Muscle of back (tissue), 13 donors: ENCODE data around the gene ASB16. TPM values are rescaled to one million over a fixed set of nuclear protein-coding genes. Genes with fewer than 3 reads are reported as not detected.
"Not testable (repeated sequence)": the region's sequence is repeated elsewhere in the genome, so short reads cannot be mapped to it uniquely, and the experiment has no call there.

Experiments
- DNase-seq, 3 donors: peaks; one replicate each; pipeline versions ENCODE4 v3.0.0 to v3.0.0-alpha.2; 2013
- long read RNA-seq, 9 donors: transcript quantifications; one replicate each; lab custom pipeline, GENCODE V29; 2026
- polyA plus RNA-seq, 10 donors: library from polyadenylated mRNA; unstranded; fragments of 120-200 nt; gene quantifications; one replicate each; pipeline ENCODE4 v1.2.1, GENCODE V29; 2013; ENCODE audit not compliant: insufficient read length in 10 of 10

The ASB16 gene, protein sequence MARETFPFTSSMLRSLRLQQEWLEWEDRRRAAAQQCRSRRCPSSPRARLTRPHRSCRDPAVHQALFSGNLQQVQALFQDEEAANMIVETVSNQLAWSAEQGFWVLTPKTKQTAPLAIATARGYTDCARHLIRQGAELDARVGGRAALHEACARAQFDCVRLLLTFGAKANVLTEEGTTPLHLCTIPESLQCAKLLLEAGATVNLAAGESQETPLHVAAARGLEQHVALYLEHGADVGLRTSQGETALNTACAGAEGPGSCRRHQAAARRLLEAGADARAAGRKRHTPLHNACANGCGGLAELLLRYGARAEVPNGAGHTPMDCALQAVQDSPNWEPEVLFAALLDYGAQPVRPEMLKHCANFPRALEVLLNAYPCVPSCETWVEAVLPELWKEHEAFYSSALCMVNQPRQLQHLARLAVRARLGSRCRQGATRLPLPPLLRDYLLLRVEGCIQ
- polyA plus RNA-seq, result 10 to 100 TPM in 7 of 10 donors, 1 to 10 TPM in 3; 4.8 to 15.2 (median 10.9) TPM
- long read RNA-seq, donor 1, partial matches to known transcripts, result 0 of 3 reads
- long read RNA-seq, donor 1, other reads (novel, unspliced or antisense), result 0 of 3 reads
- long read RNA-seq, donor 2, partial matches to known transcripts, result 0 of 1 reads
- long read RNA-seq, donor 2, other reads (novel, unspliced or antisense), result 0 of 1 reads
- long read RNA-seq, donor 3, result 0 reads
- long read RNA-seq, donor 4, partial matches to known transcripts, result 0 of 1 reads
- long read RNA-seq, donor 4, other reads (novel, unspliced or antisense), result 0 of 1 reads
- long read RNA-seq, donor 5, result 0 reads
- long read RNA-seq, donor 6, partial matches to known transcripts, result 0 of 1 reads
- long read RNA-seq, donor 6, other reads (novel, unspliced or antisense), result 0 of 1 reads
- long read RNA-seq, donor 7, partial matches to known transcripts, result 0 of 1 reads
- long read RNA-seq, donor 7, other reads (novel, unspliced or antisense), result 0 of 1 reads
- long read RNA-seq, donor 8, result 0 reads
- long read RNA-seq, donor 9, result 0 reads

DNA sequence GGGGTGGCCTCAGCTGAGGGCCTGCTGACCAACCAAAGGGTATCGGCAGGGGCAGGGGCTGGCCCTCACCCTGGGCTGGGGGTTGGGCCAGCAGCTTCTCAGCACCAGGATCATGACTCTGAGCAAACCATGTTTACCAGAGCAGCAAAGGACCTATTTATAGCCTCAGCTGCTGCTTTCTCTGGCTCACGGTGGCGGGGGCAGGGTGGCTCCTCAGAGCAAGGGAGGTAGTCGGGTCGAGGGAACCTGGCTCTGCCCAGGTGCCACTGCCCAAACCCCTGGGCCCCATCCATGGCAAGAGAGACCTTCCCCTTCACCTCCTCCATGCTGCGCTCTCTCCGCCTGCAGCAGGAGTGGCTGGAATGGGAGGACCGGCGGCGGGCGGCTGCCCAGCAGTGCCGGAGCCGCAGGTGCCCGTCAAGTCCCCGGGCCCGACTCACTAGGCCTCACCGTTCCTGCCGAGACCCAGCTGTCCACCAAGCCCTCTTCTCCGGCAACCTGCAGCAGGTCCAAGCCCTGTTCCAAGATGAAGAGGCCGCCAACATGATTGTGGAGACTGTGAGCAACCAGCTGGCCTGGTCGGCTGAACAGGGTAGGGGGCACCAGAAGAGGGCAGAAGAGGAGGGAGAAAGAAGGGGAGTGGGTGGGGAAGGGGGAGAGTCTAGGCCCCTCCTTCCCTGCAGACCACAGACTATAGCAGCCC is at the start of gene ASB16:
ASB16 (plus strand) TSS at position 206 of the 703 bp plus-strand sequence; CDS start at position 292, 86 bp downstream.
- DNase-seq, result peak in 2 of 3 donors; percentile 36 to 48

DNA sequence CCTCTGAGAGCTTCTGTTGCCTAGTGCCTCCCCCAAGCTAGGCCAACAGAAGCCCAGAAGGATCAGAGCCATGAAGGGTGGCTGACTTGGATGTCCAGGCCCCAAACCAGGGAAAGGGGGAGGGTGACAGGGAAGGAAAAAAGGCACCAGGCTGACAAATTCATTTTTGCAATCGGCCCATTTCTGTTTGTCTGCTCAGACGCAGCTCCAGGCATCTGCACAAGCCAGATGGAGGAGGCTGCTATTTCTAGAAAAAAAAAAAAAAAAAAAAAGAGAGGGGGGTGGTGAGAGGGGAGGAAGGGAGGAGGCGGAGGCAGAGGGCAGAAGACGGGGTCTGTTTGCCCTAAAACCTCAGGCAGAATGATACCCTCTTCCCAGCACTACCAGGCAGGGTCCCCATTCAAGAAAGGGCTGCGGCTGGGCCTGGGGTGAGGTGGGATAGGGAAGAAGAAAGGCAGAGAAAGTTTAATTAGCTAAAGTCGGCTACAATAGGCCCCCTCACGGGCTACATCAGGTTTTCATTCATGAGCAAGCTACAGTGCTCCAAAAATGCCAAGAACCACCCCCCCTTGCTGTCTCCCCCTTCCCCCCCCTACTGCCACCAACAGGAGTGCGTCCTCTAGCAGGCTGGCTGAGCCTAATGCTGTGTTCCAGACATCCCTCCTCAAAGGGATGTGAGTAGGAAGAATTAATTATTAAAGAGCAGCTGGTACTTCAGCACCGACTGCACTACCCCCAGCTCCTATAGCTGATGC is 49.5 kb upstream of the ASB16 start:
- no peak for DNase-seq

DNA sequence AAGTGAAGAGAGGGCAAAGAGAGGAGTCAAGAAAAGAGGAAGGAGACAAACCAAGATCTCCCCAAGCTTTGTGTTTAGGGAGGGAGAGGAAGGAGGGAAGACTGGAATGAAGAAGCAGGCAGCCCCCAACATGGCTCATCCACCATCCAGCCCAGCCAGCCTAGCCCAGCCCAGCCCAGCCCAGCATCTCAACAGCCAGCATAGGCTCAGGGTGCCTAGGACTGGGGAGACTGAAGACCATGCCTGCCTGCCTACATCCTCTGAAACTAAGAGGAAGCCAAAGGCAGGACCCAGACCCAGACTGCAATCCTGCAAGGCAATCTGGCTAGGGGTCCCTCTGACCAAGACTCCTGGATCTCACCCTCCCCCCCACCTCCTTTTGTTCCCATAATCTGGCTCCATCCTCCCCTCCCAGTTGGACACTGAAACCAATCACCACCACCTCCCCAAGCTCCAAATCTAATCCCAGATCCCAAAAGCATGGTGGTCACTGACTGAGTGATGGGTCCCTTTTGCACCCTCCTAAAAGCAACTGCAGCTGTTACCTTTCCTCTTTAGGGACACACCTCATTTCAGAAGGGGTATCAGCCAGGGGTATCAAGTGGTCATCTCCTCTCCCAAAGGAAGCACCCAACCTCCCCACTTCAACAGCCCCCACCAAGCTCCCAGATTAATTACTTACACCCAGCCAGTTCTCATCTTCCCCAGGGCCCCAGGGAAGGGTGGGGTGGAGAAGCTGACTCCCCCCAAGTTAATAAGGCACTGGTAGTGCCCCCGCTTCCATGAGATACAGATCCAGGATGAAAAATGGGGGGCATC is 48.3 kb upstream of the ASB16 start:
- no peak for DNase-seq

DNA sequence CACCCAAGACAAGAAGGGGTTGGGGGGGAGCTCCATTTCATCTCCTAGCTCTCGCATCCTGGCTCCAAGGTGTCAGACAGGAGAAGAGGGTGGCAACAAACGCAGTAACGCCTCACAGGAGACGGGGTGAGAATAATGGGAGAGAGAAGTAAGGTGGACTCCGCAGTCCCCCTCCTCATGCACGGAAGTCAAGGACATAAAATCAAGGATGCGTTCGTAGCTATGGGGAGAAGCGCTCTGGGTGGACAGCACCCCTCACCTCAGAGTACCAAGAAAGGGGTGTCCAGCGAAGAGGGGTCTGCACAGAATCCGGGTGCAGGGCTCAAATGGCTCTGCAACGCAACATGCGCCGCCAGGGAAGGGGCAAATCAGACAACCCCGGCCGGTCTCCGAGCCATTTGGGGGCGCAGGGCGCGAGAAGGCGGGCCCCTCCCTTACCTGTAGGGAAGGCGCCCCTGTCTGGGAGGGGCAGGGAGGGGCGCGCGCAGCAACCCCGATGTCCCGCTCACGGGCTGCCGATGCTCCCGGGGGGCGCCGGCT is 47.6 kb upstream of the ASB16 start:
- no peak for DNase-seq

DNA sequence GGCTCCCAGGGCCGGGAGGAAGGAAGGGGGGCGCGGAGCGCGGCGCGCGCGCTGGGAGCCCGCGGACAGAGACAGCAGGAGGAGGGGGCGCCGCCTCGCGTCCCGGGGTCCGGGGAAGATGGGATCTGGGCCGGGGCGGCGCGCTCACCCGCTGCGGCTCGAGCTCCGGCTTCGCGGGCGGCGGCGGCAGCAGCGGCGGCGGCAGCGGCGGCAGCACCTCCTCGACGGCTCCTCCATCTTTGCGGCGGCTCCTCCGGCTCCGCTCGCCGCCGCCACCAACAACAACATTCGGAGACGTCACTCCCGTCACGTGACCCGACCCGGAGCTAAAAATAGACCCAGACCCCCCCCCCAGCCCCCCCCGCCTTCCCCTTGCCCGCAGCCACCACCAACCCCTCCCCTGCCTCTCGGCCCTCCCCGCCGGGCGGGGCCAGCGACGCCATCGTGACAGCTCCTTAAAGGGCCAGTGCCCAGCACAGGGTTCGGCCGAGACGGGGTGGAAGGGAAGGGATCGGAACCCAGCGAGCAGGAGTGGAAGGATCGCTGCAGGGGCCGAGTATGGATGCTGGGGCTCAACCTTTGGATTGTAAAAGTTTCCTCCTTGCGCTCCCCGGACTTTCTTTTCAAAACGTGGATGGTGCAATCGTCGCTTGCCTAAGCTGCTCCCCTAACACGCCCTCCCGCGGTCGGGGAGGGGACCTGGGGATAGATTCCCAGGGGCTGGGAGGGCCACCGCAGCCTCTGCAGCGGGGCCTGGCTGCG is 47.0 kb upstream of the ASB16 start, which contains the start of gene HDAC5:
HDAC5 (minus strand) TSS at position 286 of the 762 bp plus-strand sequence. CDS start 6,126 bp downstream, outside the sequence.
- DNase-seq, result peak; percentile 96 to 98 (median 97)

DNA sequence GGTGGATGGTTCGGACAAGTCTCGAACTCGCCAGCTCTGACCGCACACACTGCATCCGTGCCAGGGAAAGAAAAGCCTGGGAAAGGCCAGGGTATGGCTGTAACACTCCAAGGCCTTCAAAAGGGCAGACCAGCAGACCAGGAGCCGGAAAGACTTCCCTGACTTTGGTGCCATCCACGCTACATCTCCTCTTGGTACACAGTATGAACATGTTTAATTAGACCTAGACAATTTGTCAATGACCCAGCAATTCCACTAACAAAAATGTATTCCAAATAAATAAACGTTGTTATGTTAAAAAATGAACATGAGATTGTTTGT is 46.4 kb upstream of the ASB16 start:
- DNase-seq, result no peak

DNA sequence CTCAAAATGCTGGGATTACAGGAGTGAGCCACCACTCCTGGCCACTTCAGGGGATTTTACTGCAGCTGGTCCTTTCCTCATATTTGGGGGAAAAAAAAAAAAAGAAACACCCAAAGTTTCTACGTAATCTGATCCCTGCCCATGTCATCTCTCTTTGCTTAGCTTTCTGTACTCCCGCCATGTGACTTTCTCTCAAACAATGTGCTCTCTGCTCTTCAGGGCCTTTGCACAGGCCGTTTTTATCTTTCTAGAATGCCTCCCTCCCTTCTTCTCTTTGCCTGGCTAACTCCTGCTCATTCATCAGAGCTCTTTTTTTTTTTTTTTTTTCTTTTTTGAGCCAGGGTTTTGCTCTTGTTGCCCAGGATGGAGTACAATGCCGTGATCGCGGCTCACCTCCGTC is 42.1 kb upstream of the ASB16 start:
- DNase-seq, result no peak

DNA sequence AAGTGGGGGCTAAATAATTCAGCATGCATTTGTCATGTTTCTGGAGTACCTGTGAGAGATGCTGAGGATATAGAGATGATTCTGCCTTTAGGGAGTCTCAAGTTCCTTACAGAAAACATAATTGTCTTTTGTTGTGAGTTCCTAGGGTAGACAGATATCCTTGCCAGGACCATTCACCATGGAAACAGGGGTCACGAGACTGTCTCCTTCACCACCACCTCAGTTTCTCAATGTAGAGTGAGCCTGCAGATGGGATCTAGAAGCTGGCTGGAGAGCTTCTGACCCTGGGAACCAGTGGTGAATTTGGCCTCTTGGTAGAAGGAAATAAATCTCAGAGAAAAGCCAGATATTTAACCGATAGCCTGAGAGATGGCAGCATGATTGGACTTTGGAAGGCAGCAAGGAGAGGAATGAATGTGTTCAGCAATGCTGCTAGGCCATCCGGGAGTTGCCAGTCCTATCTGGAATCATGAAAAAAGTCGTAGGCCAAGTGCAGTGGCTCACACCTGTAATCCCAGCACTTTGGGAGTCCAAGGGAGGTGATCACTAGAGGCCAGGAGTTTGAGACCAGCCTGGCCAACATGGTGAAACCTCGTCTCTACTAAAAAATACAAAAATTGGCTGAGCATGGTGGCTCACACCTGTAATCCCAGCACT is 39.7 kb upstream of the ASB16 start:
- no peak for DNase-seq

DNA sequence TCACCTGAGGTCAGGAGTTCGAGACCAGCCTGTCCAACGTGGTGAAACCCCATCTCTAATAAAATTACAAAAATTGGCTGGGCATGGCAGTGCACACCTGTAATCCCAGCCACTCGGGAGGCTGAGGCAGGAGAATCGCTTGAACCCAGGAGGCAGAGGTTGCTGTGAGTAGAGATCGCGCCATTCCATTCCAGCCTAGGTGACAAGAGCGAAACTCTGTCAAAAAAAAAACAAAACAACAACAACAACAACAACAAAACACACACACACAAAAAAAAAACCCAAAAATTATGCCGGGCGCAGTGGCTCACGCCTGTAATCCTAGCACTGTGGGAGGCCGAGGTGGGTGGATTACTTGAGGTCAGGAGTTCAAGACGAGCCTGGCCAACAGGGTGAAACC is 39.1 kb upstream of the ASB16 start:
- DNase-seq, result not testable (repeated sequence)

DNA sequence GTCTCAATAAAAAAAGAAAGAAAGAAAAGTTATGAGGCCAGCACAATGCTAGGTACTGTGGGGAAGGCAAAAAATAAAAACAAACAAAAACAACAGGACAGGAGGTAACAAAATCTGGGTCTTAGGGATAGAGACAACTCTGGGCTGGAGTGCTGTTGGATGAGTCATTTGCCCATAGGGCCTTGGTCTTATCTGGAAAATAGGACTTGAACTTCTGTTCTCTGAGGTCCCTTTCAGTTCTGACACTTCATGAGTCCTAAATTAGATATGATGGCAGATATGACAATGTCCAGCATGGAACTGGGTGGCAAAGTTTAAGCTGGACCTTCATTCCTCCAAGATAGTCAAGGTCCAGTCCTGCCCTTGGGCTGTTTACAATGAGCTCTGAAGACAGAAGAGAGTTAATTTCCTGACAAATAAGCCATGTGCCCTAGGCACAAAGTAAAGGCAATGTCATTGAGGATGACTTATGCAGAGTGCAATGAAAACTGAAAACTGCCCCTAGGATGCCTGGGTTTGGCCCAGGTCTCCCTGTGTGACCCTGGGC is 38.2 kb upstream of the ASB16 start:
- DNase-seq, result no peak

DNA sequence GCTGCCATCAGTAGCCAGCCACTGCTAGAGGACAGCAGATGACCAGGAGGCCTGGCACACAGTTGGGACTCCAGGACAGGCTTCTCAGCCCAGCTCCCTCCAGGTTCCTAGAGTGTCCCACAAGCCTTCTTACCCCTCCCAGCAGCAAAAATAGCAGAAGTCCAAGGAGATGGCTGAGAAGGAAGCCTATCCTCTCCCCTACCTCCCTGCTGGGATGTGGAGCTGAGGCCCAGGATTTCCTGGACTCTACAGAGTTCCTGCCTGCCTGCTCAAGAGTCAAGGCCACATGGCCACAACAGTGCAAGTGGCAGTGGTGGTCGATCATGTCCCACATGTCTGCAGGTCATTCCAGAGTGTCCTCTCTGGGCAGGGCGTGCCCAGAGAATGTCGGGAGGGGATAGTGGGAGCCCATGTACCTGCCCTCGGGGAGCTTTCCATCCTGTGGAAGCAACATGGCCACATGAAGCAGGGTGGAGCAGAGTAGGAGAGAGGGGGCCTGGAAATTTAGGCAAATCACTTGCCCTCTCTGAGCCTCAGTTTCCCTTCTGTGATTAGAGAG is 36.5 kb upstream of the ASB16 start:
- DNase-seq, result no peak

DNA sequence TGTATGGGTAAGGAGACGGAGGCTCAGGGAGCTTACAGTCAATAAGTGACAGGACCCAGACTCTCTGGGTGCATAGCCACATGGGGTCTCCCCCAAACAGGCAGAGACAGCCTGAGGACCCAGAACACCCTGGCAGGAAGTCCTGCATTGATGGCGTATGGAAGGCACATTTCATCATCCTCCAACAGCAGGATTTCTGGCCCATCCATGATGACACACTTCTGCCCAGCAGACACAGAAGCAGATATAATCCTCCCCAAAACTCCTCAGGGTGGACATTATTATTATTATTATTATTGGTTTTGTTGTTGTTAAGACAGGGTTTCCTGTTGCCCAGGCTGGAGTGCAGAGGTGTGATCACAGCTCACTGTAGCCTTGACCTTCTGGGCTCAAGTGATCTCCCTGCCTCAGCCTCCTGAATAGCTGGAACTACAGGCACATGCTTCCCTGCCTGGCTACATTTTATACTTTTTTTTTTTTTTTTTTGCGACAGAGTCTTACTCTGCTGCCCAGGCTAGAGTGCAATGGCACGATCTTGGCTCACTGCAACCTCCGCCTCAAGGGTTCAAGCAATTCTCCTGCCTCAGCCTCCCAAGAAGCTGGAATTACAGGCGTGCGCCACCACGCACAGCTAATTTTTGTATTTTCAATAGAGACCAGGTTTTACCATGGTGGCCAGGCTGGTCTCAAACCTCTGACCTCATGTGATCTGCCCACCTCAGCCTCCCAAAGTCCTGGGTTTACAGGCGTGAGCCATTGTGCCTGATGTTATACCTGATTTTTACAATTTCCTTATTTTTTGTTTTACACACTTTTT is 35.5 kb upstream of the ASB16 start:
- no peak for DNase-seq

DNA sequence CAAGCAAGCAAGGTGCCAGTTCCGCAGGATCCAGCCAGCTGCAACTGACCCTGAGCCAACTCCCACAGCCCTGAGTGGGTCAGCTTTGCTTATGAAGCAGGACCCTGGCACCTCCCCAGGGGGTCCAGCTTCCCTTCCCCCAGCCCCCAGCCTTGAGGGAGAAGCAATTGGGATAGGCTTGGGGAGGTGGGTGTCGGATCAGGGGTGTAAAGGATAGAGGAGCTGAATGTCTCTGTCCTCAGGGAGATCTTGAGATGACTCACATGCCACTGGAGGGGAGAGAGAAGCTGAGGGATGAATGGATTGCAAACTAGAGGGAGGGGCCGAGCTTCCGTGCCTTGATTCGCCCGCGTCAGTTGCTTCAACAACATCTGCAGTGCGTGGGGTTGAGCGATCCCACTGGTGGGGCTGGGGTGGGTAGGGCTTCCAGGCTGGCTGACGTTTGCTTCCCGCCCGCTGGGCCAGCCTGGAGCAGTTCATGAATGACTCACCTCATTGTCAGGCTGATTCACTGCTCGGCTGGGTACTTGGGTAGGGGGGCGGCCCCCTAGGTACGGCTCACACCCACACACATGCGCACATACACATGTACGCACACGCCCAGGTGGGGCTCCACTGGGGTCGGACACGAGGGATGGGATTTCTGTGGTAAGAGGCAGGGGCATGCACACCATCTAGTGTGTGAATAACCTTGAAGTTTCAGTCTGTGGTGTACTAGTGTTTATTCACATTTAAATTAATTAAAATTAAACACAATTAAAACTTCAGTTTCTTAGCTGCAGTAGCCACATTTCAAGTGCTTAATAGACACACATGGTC is 32.4 kb upstream of the ASB16 start:
- DNase-seq, result peak; percentile 50 to 96 (median 79)

DNA sequence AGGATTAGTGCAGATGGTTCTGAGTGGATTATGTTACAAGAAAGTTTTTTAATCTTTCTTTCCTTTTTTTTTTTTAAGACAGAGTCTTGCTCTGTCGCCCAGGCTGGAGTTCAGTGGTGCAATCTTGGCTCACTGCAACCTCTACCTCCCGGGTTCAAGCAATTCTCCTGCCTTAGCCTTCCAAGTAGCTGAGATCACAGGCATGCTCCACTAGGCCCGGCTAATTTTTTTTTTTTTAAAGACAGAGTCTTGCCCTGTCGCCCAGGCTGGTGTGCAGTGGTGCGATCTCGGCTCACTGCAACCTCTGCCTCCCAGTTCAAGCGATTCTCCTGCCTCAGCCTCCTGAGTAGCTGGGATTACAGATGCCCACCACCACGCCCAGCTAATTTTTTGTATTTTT is 26.6 kb upstream of the ASB16 start:
- not testable (repeated sequence) for DNase-seq

DNA sequence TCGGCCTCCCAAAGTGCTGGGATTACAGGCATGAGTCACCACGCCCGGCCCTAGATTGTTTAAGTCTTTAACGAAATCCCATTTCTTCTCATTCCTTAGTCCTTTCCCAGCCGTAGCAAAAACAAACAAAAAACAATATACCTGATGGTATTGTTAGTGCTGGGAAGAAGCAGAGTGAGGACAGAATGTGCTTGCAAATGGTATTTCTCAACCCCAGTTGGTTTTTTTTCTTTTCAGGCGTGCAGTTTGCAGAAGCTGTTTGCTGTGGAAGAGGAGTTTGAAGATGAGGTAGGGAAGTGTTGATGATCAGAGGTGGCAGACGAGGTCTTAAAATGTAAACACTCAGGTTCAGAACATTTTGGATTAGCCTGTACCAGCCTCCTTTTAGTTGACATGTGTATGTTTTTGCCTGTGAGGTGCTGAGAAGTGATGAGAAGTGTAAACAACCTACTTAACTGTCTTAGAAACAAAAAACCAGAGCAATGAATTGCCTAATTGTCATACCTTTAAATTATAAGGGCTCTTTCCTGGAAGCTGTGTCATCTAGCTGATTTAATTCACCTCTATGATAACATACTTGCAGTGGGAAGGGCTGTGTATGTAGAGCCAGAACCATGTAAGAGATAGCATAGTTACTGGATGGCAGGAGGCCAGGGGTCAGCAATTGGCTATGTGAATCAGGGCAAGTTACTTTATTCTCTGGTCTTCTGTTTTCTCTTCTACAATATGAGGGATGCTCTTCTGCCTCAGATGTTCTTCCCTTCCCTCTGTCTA is 25.4 kb upstream of the ASB16 start:
- DNase-seq, result no peak
